T-helper 2 cell treated with Interferon-gamma antibody and Interleukin-4, amounts not matched to agents 5 μg/mL and 100 μg/mL, for 36 hours (primary cell): ENCODE results near the gene SLC43A1.
A peak's percentile ranks its signal among the peaks of the same experiment; 100 is the strongest.

Experiments used
- DNase-seq: peaks from one replicate; pipeline ENCODE4 v3.0.0; 2021; ENCODE audit warnings: low spot score
- H3K27ac Mint-ChIP-seq: one replicate; pipeline ENCODE4 v1.8.0; 2021; ENCODE audit warnings: mild to moderate bottlenecking, mixed read lengths
- H3K27me3 Mint-ChIP-seq: one replicate; pipeline ENCODE4 v1.8.0; 2021; ENCODE audit warnings: low read depth, mixed read lengths
- H3K36me3 Mint-ChIP-seq: one replicate; pipeline ENCODE4 v1.8.0; 2021; ENCODE audit warnings: low read depth, mixed read lengths
- H3K4me1 Mint-ChIP-seq: one replicate; pipeline ENCODE4 v1.8.0; 2021; ENCODE audit warnings: low read depth, mixed read lengths
- H3K4me3 Mint-ChIP-seq: one replicate; pipeline ENCODE4 v1.8.0; 2022; ENCODE audit warnings: mild to moderate bottlenecking, moderate library complexity, mixed read lengths
- H3K9me3 Mint-ChIP-seq: one replicate; pipeline ENCODE4 v1.8.0; 2021; ENCODE audit warnings: mixed read lengths

The SLC43A1 gene

GRCh38 chr11:57513911-57514537 lies 1.5 kb downstream of the SLC43A1 start:
- no peaks in the 10 kb centered on the region for H3K9me3 Mint-ChIP-seq
- peaks cover 28% of the 10 kb centered on the region for H3K4me1 Mint-ChIP-seq
- DNase-seq = peak; percentile 18
- peak overlapping the region; percentile 99 for H3K4me3 Mint-ChIP-seq
- H3K27ac Mint-ChIP-seq = peak overlapping the region; percentile 92
- H3K27me3 Mint-ChIP-seq = no peaks in the 10 kb centered on the region
- H3K36me3 Mint-ChIP-seq = peaks cover 14% of the 10 kb centered on the region

- no peak overlapping the region for H3K27ac Mint-ChIP-seq
- H3K27me3 Mint-ChIP-seq = no peaks in the 10 kb centered on the region
- no peaks in the 10 kb centered on the region for H3K9me3 Mint-ChIP-seq
- no peak for DNase-seq
- H3K36me3 Mint-ChIP-seq = peaks cover 14% of the 10 kb centered on the region
- peak overlapping the region; percentile 99 for H3K4me3 Mint-ChIP-seq
- peaks cover 28% of the 10 kb centered on the region for H3K4me1 Mint-ChIP-seq
Observed at GRCh38 chr11:57513452-57513795, 2.1 kb downstream of the SLC43A1 start.

GRCh38 chr11:57512646-57513451 lies 2.7 kb downstream of the SLC43A1 start:
- no peak for DNase-seq
- Mint-ChIP-seq H3K27ac (no peak overlapping the region), H3K36me3 (peaks cover 16% of the 10 kb centered on the region), H3K4me1 (peaks cover 28% of the 10 kb centered on the region), H3K4me3 (peak overlapping the region; percentile 20), H3K27me3 (no peaks in the 10 kb centered on the region), H3K9me3 (no peaks in the 10 kb centered on the region)

- Mint-ChIP-seq H3K4me3 (no peak overlapping the region), H3K27me3 (no peaks in the 10 kb centered on the region), H3K27ac (peak overlapping the region; percentile 20), H3K9me3 (no peaks in the 10 kb centered on the region), H3K4me1 (peaks cover 28% of the 10 kb centered on the region), H3K36me3 (peaks cover 17% of the 10 kb centered on the region)
- DNase-seq = no peak
Observed at GRCh38 chr11:57511741-57512430, 3.6 kb downstream of the SLC43A1 start.

GRCh38 chr11:57508341-57509170 lies 6.9 kb downstream of the SLC43A1 start:
- Mint-ChIP-seq H3K9me3 (no peaks in the 10 kb centered on the region), H3K4me1 (peaks cover 19% of the 10 kb centered on the region), H3K27me3 (no peaks in the 10 kb centered on the region), H3K36me3 (peaks cover 22% of the 10 kb centered on the region), H3K4me3 (no peak overlapping the region), H3K27ac (no peak overlapping the region)
- no peak for DNase-seq

- Mint-ChIP-seq H3K36me3 (peaks cover 15% of the 10 kb centered on the region), H3K27me3 (no peaks in the 10 kb centered on the region), H3K9me3 (no peaks in the 10 kb centered on the region), H3K4me1 (peaks cover 6% of the 10 kb centered on the region), H3K27ac (no peak overlapping the region), H3K4me3 (no peak overlapping the region)
- DNase-seq = no peak
Observed at GRCh38 chr11:57506522-57506921, 9.0 kb downstream of the SLC43A1 start.

- H3K4me1 Mint-ChIP-seq = no peaks in the 10 kb centered on the region
- no peak for DNase-seq
- H3K27me3 Mint-ChIP-seq = no peaks in the 10 kb centered on the region
- H3K36me3 Mint-ChIP-seq = peaks cover 19% of the 10 kb centered on the region
- H3K27ac Mint-ChIP-seq = no peak overlapping the region
- no peaks in the 10 kb centered on the region for H3K9me3 Mint-ChIP-seq
- H3K4me3 Mint-ChIP-seq = no peak overlapping the region
Observed at GRCh38 chr11:57504511-57504910, 11.0 kb downstream of the SLC43A1 start.

GRCh38 chr11:57502870-57503269 lies 12.6 kb downstream of the SLC43A1 start:
- H3K4me1 Mint-ChIP-seq = no peaks in the 10 kb centered on the region
- peaks cover 20% of the 10 kb centered on the region for H3K36me3 Mint-ChIP-seq
- no peak for DNase-seq
- H3K9me3 Mint-ChIP-seq = no peaks in the 10 kb centered on the region
- no peaks in the 10 kb centered on the region for H3K27me3 Mint-ChIP-seq
- H3K4me3 Mint-ChIP-seq = no peak overlapping the region
- no peak overlapping the region for H3K27ac Mint-ChIP-seq

- H3K27ac Mint-ChIP-seq = no peak overlapping the region
- no peaks in the 10 kb centered on the region for H3K9me3 Mint-ChIP-seq
- H3K27me3 Mint-ChIP-seq = no peaks in the 10 kb centered on the region
- H3K4me1 Mint-ChIP-seq = no peaks in the 10 kb centered on the region
- DNase-seq = no peak
- peaks cover 18% of the 10 kb centered on the region for H3K36me3 Mint-ChIP-seq
- H3K4me3 Mint-ChIP-seq = no peak overlapping the region
Observed at GRCh38 chr11:57502376-57502775, 13.1 kb downstream of the SLC43A1 start.

GRCh38 chr11:57501953-57502352 lies 13.5 kb downstream of the SLC43A1 start:
- no peaks in the 10 kb centered on the region for H3K4me1 Mint-ChIP-seq
- no peak for DNase-seq
- H3K27me3 Mint-ChIP-seq = no peaks in the 10 kb centered on the region
- no peaks in the 10 kb centered on the region for H3K9me3 Mint-ChIP-seq
- no peak overlapping the region for H3K4me3 Mint-ChIP-seq
- peaks cover 19% of the 10 kb centered on the region for H3K36me3 Mint-ChIP-seq
- H3K27ac Mint-ChIP-seq = no peak overlapping the region

- no peak overlapping the region for H3K4me3 Mint-ChIP-seq
- H3K36me3 Mint-ChIP-seq = peaks cover 21% of the 10 kb centered on the region
- H3K9me3 Mint-ChIP-seq = no peaks in the 10 kb centered on the region
- no peak overlapping the region for H3K27ac Mint-ChIP-seq
- H3K4me1 Mint-ChIP-seq = no peaks in the 10 kb centered on the region
- no peaks in the 10 kb centered on the region for H3K27me3 Mint-ChIP-seq
- DNase-seq = no peak
Observed at GRCh38 chr11:57500926-57501325, 14.6 kb downstream of the SLC43A1 start.

- Mint-ChIP-seq H3K36me3 (peaks cover 22% of the 10 kb centered on the region), H3K27me3 (no peaks in the 10 kb centered on the region), H3K4me3 (no peak overlapping the region), H3K4me1 (no peaks in the 10 kb centered on the region), H3K27ac (no peak overlapping the region), H3K9me3 (no peaks in the 10 kb centered on the region)
- DNase-seq = no peak
Observed at GRCh38 chr11:57500515-57500914, 15.0 kb downstream of the SLC43A1 start.

- Mint-ChIP-seq H3K27ac (no peak overlapping the region), H3K27me3 (no peaks in the 10 kb centered on the region), H3K9me3 (no peaks in the 10 kb centered on the region), H3K36me3 (peaks cover 22% of the 10 kb centered on the region), H3K4me1 (no peaks in the 10 kb centered on the region), H3K4me3 (no peak overlapping the region)
- no peak for DNase-seq
Observed at GRCh38 chr11:57499983-57500461, 15.5 kb downstream of the SLC43A1 start.
